Measurements from ENCODE around the gene HIBADH. TPM values are rescaled to one million over a fixed set of nuclear protein-coding genes. Genes with fewer than 3 reads are reported as not detected.

Gene HIBADH
- total RNA-seq, 1 experiment from 2014 or later = 23.2 TPM

DNA sequence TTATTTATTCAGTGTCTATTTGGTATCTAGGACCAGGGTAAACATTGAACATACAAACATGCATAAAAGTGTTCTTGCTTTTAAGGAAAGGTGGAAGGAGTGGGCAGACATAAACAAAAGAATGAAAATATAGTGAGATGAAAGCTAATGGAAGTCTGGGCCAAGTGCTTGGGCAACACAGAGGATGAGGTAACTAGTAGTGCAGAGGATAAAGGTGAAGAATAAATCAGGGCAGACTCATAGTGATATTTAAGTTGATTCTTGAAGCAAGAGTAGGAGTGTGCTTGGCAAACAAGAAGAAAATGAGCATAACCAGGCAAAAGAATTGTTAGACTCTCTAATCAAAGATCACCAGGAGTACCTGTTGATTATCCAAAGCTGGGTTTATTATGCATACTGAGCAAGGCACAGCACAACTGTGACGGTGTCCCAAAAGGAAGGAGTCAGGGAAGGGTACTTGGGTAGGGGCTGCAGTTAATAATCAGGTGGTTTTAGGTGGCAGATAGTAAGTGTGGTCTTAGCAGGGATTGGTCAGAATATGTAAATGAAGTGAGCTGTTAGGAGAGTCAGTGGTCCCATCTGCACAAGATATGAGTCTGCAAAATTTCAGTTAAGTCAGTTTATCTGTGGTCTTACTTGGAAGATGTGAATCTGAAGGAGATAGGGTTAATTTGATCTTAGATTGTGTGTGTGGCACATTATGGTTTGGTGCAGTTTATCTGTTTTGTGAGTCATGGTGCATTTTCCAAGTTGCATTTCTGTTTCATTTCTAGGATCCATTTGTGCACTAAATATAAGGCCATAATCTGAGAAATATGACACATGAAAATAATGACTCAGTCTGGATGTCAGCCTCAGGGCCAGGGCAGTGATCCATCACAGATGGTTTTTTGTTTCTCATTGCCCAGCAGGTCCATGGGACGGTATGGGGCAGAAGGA is 46.7 kb upstream of the HIBADH start:
- no peak overlapping the region for H2AFZ ChIP-seq (ENCODE audit: low read length)
- H3K36me3 Mint-ChIP-seq (ENCODE audit: insufficient read depth in 1 of 3, low read depth in 3 of 3) = no peaks in the 10 kb centered on the region
- no peak for DNase-seq

More for the DNA sequence above, 46.7 kb upstream of the HIBADH start:
- Histone ChIP-seq H3K56ac (ENCODE audit: insufficient read length, low read depth, low read length) (no peak overlapping the region), H3K27ac (ENCODE audit: insufficient read length, low read depth, low read length) (no peak overlapping the region), H4K8ac (replicated peaks; ENCODE audit: insufficient read length, low read depth, low read length) (no peak overlapping the region), H2BK5ac (ENCODE audit: insufficient read length, low read length) (no peak overlapping the region), H3K9ac (ENCODE audit: extremely low read depth, insufficient read length, low read length) (no peak overlapping the region), H3K4me1 (ENCODE audit: insufficient read depth, low read length) (no peaks in the 10 kb centered on the region), H2BK20ac (ENCODE audit: low read depth, low read length, poor library complexity, severe bottlenecking) (no peak overlapping the region), H4K20me1 (ENCODE audit: control insufficient read depth, insufficient read depth, insufficient read length) (no peaks in the 10 kb centered on the region), H2BK12ac (ENCODE audit: insufficient read length, low read depth, low read length) (no peak overlapping the region), H2BK15ac (ENCODE audit: low read depth, low read length) (no peak overlapping the region), H2BK120ac (ENCODE audit: low read depth, low read length, poor library complexity, severe bottlenecking) (no peak overlapping the region), H3K23me2 (ENCODE audit: insufficient read length, low read depth, low read length, poor library complexity, severe bottlenecking) (no peaks in the 10 kb centered on the region), H3K27me3 (ENCODE audit: insufficient read depth, low read length) (no peaks in the 10 kb centered on the region), H3K79me2 (ENCODE audit: insufficient read depth, low read length) (no peaks in the 10 kb centered on the region), H3K9me3 (ENCODE audit: control insufficient read depth, low read depth, low read length) (no peaks in the 10 kb centered on the region), H3K4me2 (ENCODE audit: insufficient read depth, insufficient read length, low read length) (no peak overlapping the region), H3K4ac (ENCODE audit: low read depth, low read length) (no peak overlapping the region), H3K79me1 (ENCODE audit: insufficient read depth, low read depth, low read length, poor library complexity, severe bottlenecking) (no peaks in the 10 kb centered on the region), H3K18ac (ENCODE audit: insufficient read length, low read depth, low read length) (no peak overlapping the region), H4K91ac (ENCODE audit: insufficient read length, low read depth, low read length) (no peak overlapping the region), H3K23ac (ENCODE audit: insufficient read length, low read depth, low read length) (no peak overlapping the region), H3T11ph (ENCODE audit: low read length) (no peak overlapping the region), H3K14ac (ENCODE audit: insufficient read depth, low read length) (no peak overlapping the region), H4K5ac (ENCODE audit: insufficient read length, low read depth, low read length) (no peak overlapping the region), H2AK5ac (ENCODE audit: insufficient read length, low read length) (no peak overlapping the region)
- Mint-ChIP-seq H3K4me3 (no peak overlapping the region), H3K4me1 (no peaks in the 10 kb centered on the region), H3K27ac (no peak overlapping the region), H3K27me3 (ENCODE audit: low read depth) (peaks cover 3% of the 10 kb centered on the region), H3K9me3 (peaks cover 0 to 3% of the 10 kb centered on the region in 2 experiments; a peak in 1 of 5 replicates)
- TF ChIP-seq, protein P1, sequence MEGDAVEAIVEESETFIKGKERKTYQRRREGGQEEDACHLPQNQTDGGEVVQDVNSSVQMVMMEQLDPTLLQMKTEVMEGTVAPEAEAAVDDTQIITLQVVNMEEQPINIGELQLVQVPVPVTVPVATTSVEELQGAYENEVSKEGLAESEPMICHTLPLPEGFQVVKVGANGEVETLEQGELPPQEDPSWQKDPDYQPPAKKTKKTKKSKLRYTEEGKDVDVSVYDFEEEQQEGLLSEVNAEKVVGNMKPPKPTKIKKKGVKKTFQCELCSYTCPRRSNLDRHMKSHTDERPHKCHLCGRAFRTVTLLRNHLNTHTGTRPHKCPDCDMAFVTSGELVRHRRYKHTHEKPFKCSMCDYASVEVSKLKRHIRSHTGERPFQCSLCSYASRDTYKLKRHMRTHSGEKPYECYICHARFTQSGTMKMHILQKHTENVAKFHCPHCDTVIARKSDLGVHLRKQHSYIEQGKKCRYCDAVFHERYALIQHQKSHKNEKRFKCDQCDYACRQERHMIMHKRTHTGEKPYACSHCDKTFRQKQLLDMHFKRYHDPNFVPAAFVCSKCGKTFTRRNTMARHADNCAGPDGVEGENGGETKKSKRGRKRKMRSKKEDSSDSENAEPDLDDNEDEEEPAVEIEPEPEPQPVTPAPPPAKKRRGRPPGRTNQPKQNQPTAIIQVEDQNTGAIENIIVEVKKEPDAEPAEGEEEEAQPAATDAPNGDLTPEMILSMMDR (conservative IDR thresholded peaks at IDR 0.05) = no peak
- no CpG with 5 or more reads among the region's 2 CpGs for WGBS (ENCODE audit: extremely low coverage, insufficient read length, low lambda C conversion rate)

Data from H9 (cell line).